ENCODE measurements around the gene PPM1E. TPM values are rescaled to one million over a fixed set of nuclear protein-coding genes. Genes with fewer than 3 reads are reported as not detected.

PPM1E gene
- total and polyA plus RNA-seq, 7 experiments from 2014 or later: 0.07 TPM; not detected in 6

DNA sequence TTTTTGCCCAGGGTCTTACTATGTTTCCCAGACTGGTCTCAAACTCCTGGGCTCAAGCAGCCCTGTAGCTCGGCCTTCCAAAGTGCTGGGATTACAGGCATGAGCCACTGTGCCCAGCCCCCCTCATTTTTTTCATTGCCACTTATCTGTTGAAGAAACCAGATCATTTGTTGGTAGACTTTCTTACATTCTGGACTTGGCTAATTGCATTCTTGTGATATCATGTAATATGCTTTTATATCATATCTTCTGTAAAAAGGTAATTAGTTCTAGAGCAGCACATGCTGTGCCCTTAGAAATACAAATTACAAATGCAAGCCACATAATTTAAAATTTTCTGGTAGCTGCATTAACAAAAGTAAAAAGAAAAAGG lies 53.9 kb downstream of the PPM1E start:
- Histone ChIP-seq H3K4me1 (ENCODE audit: control insufficient read depth in 2 of 2, insufficient read depth in 2 of 2, low read length in 2 of 2) (no peaks in the 10 kb centered on the region), H3K27ac (ENCODE audit: low read depth, low read length) (no peak overlapping the region), H3K4me3 (ENCODE audit: low read length) (no peak overlapping the region), H3K9me3 (ENCODE audit: control insufficient read depth in 2 of 3, low read length in 3 of 3) (no peaks in the 10 kb centered on the region), H3K36me3 (ENCODE audit: control insufficient read depth in 2 of 3, insufficient read depth in 3 of 3, low read length in 3 of 3) (no peaks in the 10 kb centered on the region), H3K27me3 (ENCODE audit: control insufficient read depth in 2 of 2, insufficient read depth in 2 of 2, low read length in 2 of 2) (no peaks in the 10 kb centered on the region)
- Mint-ChIP-seq H3K36me3 (peaks cover 0 to 5% (median 0%) of the 10 kb centered on the region in 5 donors), H3K4me3 (no peak overlapping the region), H3K27me3 (peaks cover 25 to 41% (median 33%) of the 10 kb centered on the region in 5 donors), H3K27ac (no peak overlapping the region), H3K9me3 (no peaks in the 10 kb centered on the region), H3K4me1 (peaks cover 0 to 2% (median 0%) of the 10 kb centered on the region in 7 donors)
- ChIA-PET POLR2A (no interaction called here), CTCF (no interaction called here)
- intact Hi-C loops (cut with micrococcal nuclease): no loop called here
- ATAC-seq (no peak), DNase-seq (no peak)

GRCh38 chr17:58811290-58811689 lies 55.6 kb downstream of the PPM1E start:
- H3K36me3 Mint-ChIP-seq: peaks cover 0 to 3% (median 0%) of the 10 kb centered on the region in 5 donors
- peaks cover 0 to 2% (median 0%) of the 10 kb centered on the region in 7 donors for H3K4me1 Mint-ChIP-seq
- H3K27ac Mint-ChIP-seq: no peak overlapping the region
- Histone ChIP-seq H3K4me3 (ENCODE audit: low read length) (no peak overlapping the region), H3K36me3 (ENCODE audit: control insufficient read depth in 2 of 3, insufficient read depth in 3 of 3, low read length in 3 of 3) (no peaks in the 10 kb centered on the region), H3K4me1 (ENCODE audit: control insufficient read depth in 2 of 2, insufficient read depth in 2 of 2, low read length in 2 of 2) (no peaks in the 10 kb centered on the region), H3K27me3 (ENCODE audit: control insufficient read depth in 2 of 2, insufficient read depth in 2 of 2, low read length in 2 of 2) (no peaks in the 10 kb centered on the region), H3K27ac (ENCODE audit: low read depth, low read length) (no peak overlapping the region), H3K9me3 (ENCODE audit: control insufficient read depth in 2 of 3, low read length in 3 of 3) (no peaks in the 10 kb centered on the region)
- ChIA-PET CTCF (no interaction called here), POLR2A (no interaction called here)
- H3K9me3 Mint-ChIP-seq: no peaks in the 10 kb centered on the region
- H3K4me3 Mint-ChIP-seq: no peak overlapping the region
- intact Hi-C loops (cut with micrococcal nuclease): no loop called here
- peaks cover 10 to 29% (median 22%) of the 10 kb centered on the region in 5 donors for H3K27me3 Mint-ChIP-seq
- ATAC-seq (no peak), DNase-seq (no peak)

DNA sequence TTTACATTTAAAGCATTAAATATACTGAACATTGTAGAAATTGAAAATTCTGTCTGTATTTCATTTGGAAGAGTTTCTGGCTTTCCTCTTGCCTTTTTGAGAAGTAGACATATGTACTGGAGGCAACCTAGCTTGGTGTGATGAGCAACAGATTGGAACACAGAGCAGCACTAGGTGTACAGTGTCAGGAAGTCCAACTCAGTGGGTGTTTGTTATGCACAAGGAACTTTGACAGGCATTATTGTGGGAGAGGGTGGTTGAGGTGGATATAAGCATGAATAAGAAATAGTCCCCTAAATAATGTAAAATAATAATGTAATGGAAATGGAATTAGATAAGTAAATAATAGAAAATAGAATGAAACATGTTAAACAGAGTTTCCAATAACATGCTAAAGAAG lies 58.1 kb downstream of the PPM1E start:
- Histone ChIP-seq H3K27me3 (ENCODE audit: control insufficient read depth in 2 of 2, insufficient read depth in 2 of 2, low read length in 2 of 2) (no peaks in the 10 kb centered on the region), H3K27ac (ENCODE audit: low read depth, low read length) (no peak overlapping the region), H3K9me3 (ENCODE audit: control insufficient read depth in 2 of 3, low read length in 3 of 3) (no peaks in the 10 kb centered on the region), H3K36me3 (ENCODE audit: control insufficient read depth in 2 of 3, insufficient read depth in 3 of 3, low read length in 3 of 3) (no peaks in the 10 kb centered on the region), H3K4me3 (ENCODE audit: low read length) (no peak overlapping the region), H3K4me1 (ENCODE audit: control insufficient read depth in 2 of 2, insufficient read depth in 2 of 2, low read length in 2 of 2) (no peaks in the 10 kb centered on the region)
- ATAC-seq (no peak), DNase-seq (no peak)
- Mint-ChIP-seq H3K27me3 (peaks cover 6 to 11% (median 8%) of the 10 kb centered on the region in 5 donors), H3K27ac (no peak overlapping the region), H3K4me3 (no peak overlapping the region), H3K4me1 (peaks cover 0 to 2% (median 0%) of the 10 kb centered on the region in 7 donors), H3K9me3 (no peaks in the 10 kb centered on the region), H3K36me3 (peaks cover 0 to 3% (median 0%) of the 10 kb centered on the region in 5 donors)
- CTCF ChIA-PET: no interaction called here
- intact Hi-C loops (cut with micrococcal nuclease): no loop called here
- POLR2A ChIA-PET: no interaction called here

DNA sequence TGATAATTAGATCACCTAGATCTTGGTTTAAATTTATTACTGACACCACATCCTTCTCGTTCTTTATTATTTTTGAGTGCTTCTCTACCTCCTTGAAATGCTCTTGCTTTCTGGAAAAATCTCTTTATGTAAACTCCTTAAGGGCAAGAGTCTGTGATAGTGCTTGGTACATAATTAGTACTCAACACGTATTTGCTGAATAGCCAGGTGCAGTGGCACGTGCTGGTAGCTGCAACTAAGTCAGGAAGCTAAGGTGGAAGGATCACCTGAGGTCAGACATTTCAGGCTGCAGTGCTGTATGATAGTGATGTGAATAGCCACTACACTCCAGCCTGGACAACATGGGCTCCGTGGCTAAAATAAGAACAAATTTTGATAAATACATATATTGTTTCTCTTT lies 63.0 kb downstream of the PPM1E start:
- Mint-ChIP-seq H3K27ac (no peak overlapping the region), H3K9me3 (peaks cover 0 to 2% (median 0%) of the 10 kb centered on the region in 11 donors), H3K36me3 (no peaks in the 10 kb centered on the region), H3K4me1 (no peaks in the 10 kb centered on the region), H3K27me3 (peaks cover 5 to 23% (median 9%) of the 10 kb centered on the region in 5 donors), H3K4me3 (no peak overlapping the region)
- ChIA-PET POLR2A (no interaction called here), CTCF (no interaction called here)
- DNase-seq: no peak
- no peaks in the 10 kb centered on the region for H3K36me3 ChIP-seq (ENCODE audit: control insufficient read depth in 2 of 3, insufficient read depth in 3 of 3, low read length in 3 of 3)
- no peaks in the 10 kb centered on the region for H3K4me1 ChIP-seq (ENCODE audit: control insufficient read depth in 2 of 2, insufficient read depth in 2 of 2, low read length in 2 of 2)
- H3K27me3 ChIP-seq (ENCODE audit: control insufficient read depth in 2 of 2, insufficient read depth in 2 of 2, low read length in 2 of 2): no peaks in the 10 kb centered on the region
- no peak overlapping the region for H3K27ac ChIP-seq (ENCODE audit: low read depth, low read length)
- H3K4me3 ChIP-seq (ENCODE audit: low read length): no peak overlapping the region
- intact Hi-C loops (cut with micrococcal nuclease): no loop called here
- no peak for ATAC-seq
- H3K9me3 ChIP-seq (ENCODE audit: control insufficient read depth in 2 of 3, low read length in 3 of 3): no peaks in the 10 kb centered on the region

- ChIA-PET CTCF (no interaction called here), POLR2A (no interaction called here)
- Histone ChIP-seq H3K4me1 (ENCODE audit: control insufficient read depth in 2 of 2, insufficient read depth in 2 of 2, low read length in 2 of 2) (no peaks in the 10 kb centered on the region), H3K27me3 (ENCODE audit: control insufficient read depth in 2 of 2, insufficient read depth in 2 of 2, low read length in 2 of 2) (no peaks in the 10 kb centered on the region), H3K36me3 (ENCODE audit: control insufficient read depth in 2 of 3, insufficient read depth in 3 of 3, low read length in 3 of 3) (no peaks in the 10 kb centered on the region), H3K4me3 (ENCODE audit: low read length) (no peak overlapping the region), H3K9me3 (ENCODE audit: control insufficient read depth in 2 of 3, low read length in 3 of 3) (no peaks in the 10 kb centered on the region), H3K27ac (ENCODE audit: low read depth, low read length) (no peak overlapping the region)
- H3K4me1 Mint-ChIP-seq: no peaks in the 10 kb centered on the region
- H3K36me3 Mint-ChIP-seq: no peaks in the 10 kb centered on the region
- ATAC-seq: no peak
- H3K9me3 Mint-ChIP-seq: peaks cover 0 to 2% (median 0%) of the 10 kb centered on the region in 11 donors
- peaks cover 5 to 23% (median 13%) of the 10 kb centered on the region in 5 donors for H3K27me3 Mint-ChIP-seq
- H3K27ac Mint-ChIP-seq: no peak overlapping the region
- intact Hi-C loops (cut with micrococcal nuclease): no loop called here
- no peak for DNase-seq
- no peak overlapping the region for H3K4me3 Mint-ChIP-seq
These were observed 66.7 kb downstream of the PPM1E start for GRCh38 chr17:58822148-58823050.

GRCh38 chr17:58823051-58823525 lies 67.4 kb downstream of the PPM1E start:
- Mint-ChIP-seq H3K27ac (no peak overlapping the region), H3K9me3 (peaks cover 0 to 2% (median 0%) of the 10 kb centered on the region in 11 donors), H3K4me3 (no peak overlapping the region), H3K27me3 (peaks cover 5 to 23% (median 13%) of the 10 kb centered on the region in 5 donors), H3K4me1 (no peaks in the 10 kb centered on the region), H3K36me3 (no peaks in the 10 kb centered on the region)
- intact Hi-C loops (cut with micrococcal nuclease): no loop called here
- Histone ChIP-seq H3K27me3 (ENCODE audit: control insufficient read depth in 2 of 2, insufficient read depth in 2 of 2, low read length in 2 of 2) (no peaks in the 10 kb centered on the region), H3K27ac (ENCODE audit: low read depth, low read length) (no peak overlapping the region), H3K4me1 (ENCODE audit: control insufficient read depth in 2 of 2, insufficient read depth in 2 of 2, low read length in 2 of 2) (no peaks in the 10 kb centered on the region), H3K36me3 (ENCODE audit: control insufficient read depth in 2 of 3, insufficient read depth in 3 of 3, low read length in 3 of 3) (no peaks in the 10 kb centered on the region), H3K4me3 (ENCODE audit: low read length) (no peak overlapping the region), H3K9me3 (ENCODE audit: control insufficient read depth in 2 of 3, low read length in 3 of 3) (no peaks in the 10 kb centered on the region)
- CTCF ChIA-PET: no interaction called here
- DNase-seq (no peak), ATAC-seq (no peak)
- POLR2A ChIA-PET: no interaction called here

GRCh38 chr17:58829172-58829637 lies 73.6 kb downstream of the PPM1E start:
- Histone ChIP-seq H3K27me3 (ENCODE audit: control insufficient read depth in 2 of 2, insufficient read depth in 2 of 2, low read length in 2 of 2) (no peaks in the 10 kb centered on the region), H3K9me3 (ENCODE audit: control insufficient read depth in 2 of 3, low read length in 3 of 3) (no peaks in the 10 kb centered on the region), H3K4me3 (ENCODE audit: low read length) (no peak overlapping the region), H3K4me1 (ENCODE audit: control insufficient read depth in 2 of 2, insufficient read depth in 2 of 2, low read length in 2 of 2) (no peaks in the 10 kb centered on the region), H3K27ac (ENCODE audit: low read depth, low read length) (no peak overlapping the region), H3K36me3 (ENCODE audit: control insufficient read depth in 2 of 3, insufficient read depth in 3 of 3, low read length in 3 of 3) (no peaks in the 10 kb centered on the region)
- Mint-ChIP-seq H3K27me3 (peaks cover 13 to 31% (median 18%) of the 10 kb centered on the region in 5 donors), H3K36me3 (no peaks in the 10 kb centered on the region), H3K4me3 (no peak overlapping the region), H3K9me3 (peaks cover 0 to 8% (median 2%) of the 10 kb centered on the region in 11 donors), H3K27ac (no peak overlapping the region), H3K4me1 (no peaks in the 10 kb centered on the region)
- ATAC-seq: no peak
- intact Hi-C loops (cut with micrococcal nuclease): no loop called here
- CTCF ChIA-PET: no interaction called here
- no peak for DNase-seq
- POLR2A ChIA-PET: no interaction called here
